KBM-7 (cell line): ENCODE data around the gene NFIA.

Experiments used
- DNase-seq: peaks from one replicate; pipeline ENCODE4 v3.0.0-alpha.2; 2015
- in situ Hi-C: fragments of 300-500 bp; cut with MboI; formaldehyde crosslinking; loops from 2 replicates; pipeline ENCODE4 v1.14.3; 2020; ENCODE audit warnings: low sequenced_read_pairs, low pct_unique_long_range_greater_than_20kb, mixed read lengths

The NFIA gene

GRCh38 chr1:61169045-61169444 is 86.7 kb downstream of the NFIA start:
- no peak for DNase-seq
- in situ Hi-C loops, result no loop called here

- DNase-seq, result no peak
- in situ Hi-C loops, result no loop called here
Measured at GRCh38 chr1:61169634-61170033, 87.3 kb downstream of the NFIA start.

- no peak for DNase-seq
Measured at GRCh38 chr1:61170328-61171238, 88.2 kb downstream of the NFIA start.

GRCh38 chr1:61171346-61171745 is 89.0 kb downstream of the NFIA start:
- in situ Hi-C loops, result no loop called here
- DNase-seq, result no peak

More at GRCh38 chr1:61170328-61171238, 88.2 kb downstream of the NFIA start:
- in situ Hi-C loops, result no loop called here

GRCh38 chr1:61171974-61172373 is 89.6 kb downstream of the NFIA start:
- no peak for DNase-seq
- in situ Hi-C loops, result no loop called here

GRCh38 chr1:61173118-61173517 is 90.8 kb downstream of the NFIA start:
- in situ Hi-C loops, result no loop called here
- no peak for DNase-seq

GRCh38 chr1:61174060-61174795 is 91.9 kb downstream of the NFIA start:
- no peak for DNase-seq
- in situ Hi-C loops, result no loop called here

- in situ Hi-C loops, result no loop called here
- no peak for DNase-seq
Measured at GRCh38 chr1:61175976-61176375, 93.6 kb downstream of the NFIA start.

- in situ Hi-C loops, result no loop called here
- no peak for DNase-seq
Measured at GRCh38 chr1:61181067-61182038, 99.0 kb downstream of the NFIA start.

GRCh38 chr1:61182049-61182448 is 99.7 kb downstream of the NFIA start:
- in situ Hi-C loops, result no loop called here
- DNase-seq, result no peak

- in situ Hi-C loops, result no loop called here
- DNase-seq, result no peak
Measured at GRCh38 chr1:61182480-61182879, 100.1 kb downstream of the NFIA start.

GRCh38 chr1:61183471-61184039 is 101.2 kb downstream of the NFIA start:
- in situ Hi-C loops, result no loop called here
- DNase-seq, result no peak

GRCh38 chr1:61184040-61184713 is 101.8 kb downstream of the NFIA start:
- DNase-seq, result no peak
- in situ Hi-C loops, result no loop called here

- DNase-seq, result no peak
- in situ Hi-C loops, result no loop called here
Measured at GRCh38 chr1:61184714-61185106, 102.3 kb downstream of the NFIA start.

- in situ Hi-C loops, result no loop called here
- DNase-seq, result no peak
Measured at GRCh38 chr1:61186753-61187152, 104.4 kb downstream of the NFIA start.

- in situ Hi-C loops, result no loop called here
- DNase-seq, result no peak
Measured at GRCh38 chr1:61187352-61188086, 105.2 kb downstream of the NFIA start.

GRCh38 chr1:61190153-61190552 is 107.8 kb downstream of the NFIA start:
- in situ Hi-C loops, result no loop called here
- no peak for DNase-seq
